ENCODE data around the gene KRT12.
"Not testable (repeated sequence)": the region's sequence is repeated elsewhere in the genome, so short reads cannot be mapped to it uniquely, and the experiment has no call there.

Gene KRT12

GRCh38 chr17:40883626-40884334, 16.8 kb upstream of the KRT12 start:
- no peak for DNase-seq

GRCh38 chr17:40883031-40883430, 16.0 kb upstream of the KRT12 start:
- no peak for DNase-seq

GRCh38 chr17:40879026-40879425, 12.0 kb upstream of the KRT12 start:
- DNase-seq, result no peak

GRCh38 chr17:40878044-40878443, 11.0 kb upstream of the KRT12 start:
- no peak for DNase-seq

- no peak for DNase-seq
Observed at GRCh38 chr17:40873801-40874200, 6.8 kb upstream of the KRT12 start.

- DNase-seq, result no peak
Observed at GRCh38 chr17:40873255-40873654, 6.2 kb upstream of the KRT12 start.

- no peak for DNase-seq
Observed at GRCh38 chr17:40872416-40872815, 5.4 kb upstream of the KRT12 start.

- DNase-seq, result no peak
Observed at GRCh38 chr17:40871316-40871715, 4.3 kb upstream of the KRT12 start.

GRCh38 chr17:40870136-40870535, 3.1 kb upstream of the KRT12 start:
- DNase-seq, result no peak

- DNase-seq, result no peak
Observed at GRCh38 chr17:40864661-40865390, 2.2 kb downstream of the KRT12 start.

- no peak for DNase-seq
Observed at GRCh38 chr17:40862985-40863733, 3.9 kb downstream of the KRT12 start.

- no peak for DNase-seq
Observed at GRCh38 chr17:40859536-40859935, 7.5 kb downstream of the KRT12 start.

GRCh38 chr17:40858667-40859066, 8.4 kb downstream of the KRT12 start:
- DNase-seq, result not testable (repeated sequence)

GRCh38 chr17:40857535-40857934, 9.5 kb downstream of the KRT12 start:
- no peak for DNase-seq

GRCh38 chr17:40854175-40854814, 12.7 kb downstream of the KRT12 start:
- DNase-seq, result no peak

GRCh38 chr17:40852364-40852763, 14.7 kb downstream of the KRT12 start:
- no peak for DNase-seq

- DNase-seq, result no peak
Observed at GRCh38 chr17:40850293-40850972, 16.6 kb downstream of the KRT12 start.

- no peak for DNase-seq
Observed at GRCh38 chr17:40849723-40850122, 17.3 kb downstream of the KRT12 start.

- no peak for DNase-seq
Observed at GRCh38 chr17:40848583-40849235, 18.3 kb downstream of the KRT12 start.

GRCh38 chr17:40846515-40847144, 20.4 kb downstream of the KRT12 start:
- no peak for DNase-seq

- no peak for DNase-seq
Observed at GRCh38 chr17:40844671-40845107, 22.3 kb downstream of the KRT12 start.

GRCh38 chr17:40843242-40843641, 23.8 kb downstream of the KRT12 start:
- no peak for DNase-seq

Data from T1000 (cell line).